ENCODE measurements around the gene RWDD4. TPM values are rescaled to one million over a fixed set of nuclear protein-coding genes. Genes with fewer than 3 reads are reported as not detected.

Gene RWDD4
- total and polyA plus RNA-seq, 4 donors: 10.9 to 19.9 (median 16.0) TPM

- no peaks in the 10 kb centered on the region for H3K27me3 ChIP-seq (ENCODE audit: control insufficient read depth in 3 of 3, insufficient read depth in 3 of 3, low read length in 2 of 3)
- no peak overlapping the region for H3K4me3 ChIP-seq
- TF ChIP-seq, protein P1, sequence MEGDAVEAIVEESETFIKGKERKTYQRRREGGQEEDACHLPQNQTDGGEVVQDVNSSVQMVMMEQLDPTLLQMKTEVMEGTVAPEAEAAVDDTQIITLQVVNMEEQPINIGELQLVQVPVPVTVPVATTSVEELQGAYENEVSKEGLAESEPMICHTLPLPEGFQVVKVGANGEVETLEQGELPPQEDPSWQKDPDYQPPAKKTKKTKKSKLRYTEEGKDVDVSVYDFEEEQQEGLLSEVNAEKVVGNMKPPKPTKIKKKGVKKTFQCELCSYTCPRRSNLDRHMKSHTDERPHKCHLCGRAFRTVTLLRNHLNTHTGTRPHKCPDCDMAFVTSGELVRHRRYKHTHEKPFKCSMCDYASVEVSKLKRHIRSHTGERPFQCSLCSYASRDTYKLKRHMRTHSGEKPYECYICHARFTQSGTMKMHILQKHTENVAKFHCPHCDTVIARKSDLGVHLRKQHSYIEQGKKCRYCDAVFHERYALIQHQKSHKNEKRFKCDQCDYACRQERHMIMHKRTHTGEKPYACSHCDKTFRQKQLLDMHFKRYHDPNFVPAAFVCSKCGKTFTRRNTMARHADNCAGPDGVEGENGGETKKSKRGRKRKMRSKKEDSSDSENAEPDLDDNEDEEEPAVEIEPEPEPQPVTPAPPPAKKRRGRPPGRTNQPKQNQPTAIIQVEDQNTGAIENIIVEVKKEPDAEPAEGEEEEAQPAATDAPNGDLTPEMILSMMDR (IDR thresholded peaks at IDR 0.05; ENCODE audit: control extremely low read depth, extremely low read depth): no peak
- no peak overlapping the region for H3K9ac ChIP-seq (ENCODE audit: insufficient read depth in 1 of 2, low read length in 2 of 2)
- no peaks in the 10 kb centered on the region for H3K9me3 ChIP-seq (ENCODE audit: control insufficient read depth in 4 of 4, insufficient read depth in 3 of 4, low read length in 3 of 4)
- no peak for ATAC-seq (ENCODE audit: insufficient read depth, low FRiP score)
- no peak for DNase-seq
- peaks cover 0 to 3% (median 0%) of the 10 kb centered on the region in 5 donors for H3K4me1 ChIP-seq (ENCODE audit: control insufficient read depth in 5 of 5, insufficient read depth in 5 of 5, low read length in 5 of 5)
- H3K27ac ChIP-seq (ENCODE audit: low read depth in 1 of 2, low read length in 1 of 2): no peak overlapping the region
- H3K36me3 ChIP-seq (ENCODE audit: control insufficient read depth in 4 of 4, insufficient read depth in 4 of 4, low read length in 4 of 4): no peaks in the 10 kb centered on the region
- 90 to 95% methylated on average over 6 of the region's 6 CpGs for WGBS, 2 donors
These were observed 34.4 kb downstream of the RWDD4 start for GRCh38 chr4:183624548-183624947.

- Histone ChIP-seq H3K4me1 (ENCODE audit: control insufficient read depth in 5 of 5, insufficient read depth in 5 of 5, low read length in 5 of 5) (peaks cover 0 to 17% (median 6%) of the 10 kb centered on the region in 5 donors), H3K27ac (ENCODE audit: low read depth in 1 of 2, low read length in 1 of 2) (no peak overlapping the region), H3K9ac (ENCODE audit: insufficient read depth in 1 of 2, low read length in 2 of 2) (no peak overlapping the region), H3K36me3 (ENCODE audit: control insufficient read depth in 4 of 4, insufficient read depth in 4 of 4, low read length in 4 of 4) (no peaks in the 10 kb centered on the region), H3K9me3 (ENCODE audit: control insufficient read depth in 4 of 4, insufficient read depth in 3 of 4, low read length in 3 of 4) (no peaks in the 10 kb centered on the region), H3K4me3 (no peak overlapping the region), H3K27me3 (ENCODE audit: control insufficient read depth in 3 of 3, insufficient read depth in 3 of 3, low read length in 2 of 3) (no peaks in the 10 kb centered on the region)
- WGBS, 2 donors: 27 to 58% methylated on average over 1 of the region's 1 CpG
- DNase-seq (no peak), ATAC-seq (ENCODE audit: insufficient read depth, low FRiP score) (no peak)
- TF ChIP-seq, protein P1 (IDR thresholded peaks at IDR 0.05; ENCODE audit: control extremely low read depth, extremely low read depth): no peak
These were observed 37.1 kb downstream of the RWDD4 start for GRCh38 chr4:183621875-183622274.

DNA sequence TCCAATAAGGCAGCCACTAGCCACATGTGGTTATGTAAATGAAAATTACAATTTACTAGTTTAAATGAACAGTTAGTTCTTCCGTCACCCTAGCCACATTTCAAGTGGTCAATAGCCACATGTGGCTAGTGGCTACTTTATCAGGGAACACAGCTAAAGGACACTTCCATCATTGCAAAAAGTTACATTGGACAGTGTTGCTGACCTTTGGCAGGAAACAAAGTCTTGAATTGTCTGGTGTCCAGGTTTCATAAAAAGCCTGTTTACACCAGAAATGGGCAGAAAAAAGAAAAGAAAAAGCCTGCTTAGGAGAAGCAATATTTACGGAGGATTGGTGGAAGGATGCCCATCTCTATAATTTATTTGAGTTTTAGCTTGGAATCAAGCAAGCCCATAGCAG, 38.6 kb downstream of the RWDD4 start:
- H3K27me3 ChIP-seq (ENCODE audit: control insufficient read depth in 3 of 3, insufficient read depth in 3 of 3, low read length in 2 of 3): no peaks in the 10 kb centered on the region

More for the DNA sequence above, 38.6 kb downstream of the RWDD4 start:
- H3K9me3 ChIP-seq (ENCODE audit: control insufficient read depth in 4 of 4, insufficient read depth in 3 of 4, low read length in 3 of 4): no peaks in the 10 kb centered on the region
- DNase-seq (peak in 1 of 3 donors; percentile 23), ATAC-seq (ENCODE audit: insufficient read depth, low FRiP score) (no peak)
- H3K4me1 ChIP-seq (ENCODE audit: control insufficient read depth in 5 of 5, insufficient read depth in 5 of 5, low read length in 5 of 5): peaks cover 0 to 17% (median 6%) of the 10 kb centered on the region in 5 donors
- H3K27ac ChIP-seq (ENCODE audit: low read depth in 1 of 2, low read length in 1 of 2): no peak overlapping the region
- 68 to 91% methylated on average over 2 of the region's 2 CpGs for WGBS, 2 donors
- TF ChIP-seq, protein P1 (IDR thresholded peaks at IDR 0.05; ENCODE audit: control extremely low read depth, extremely low read depth): no peak
- no peaks in the 10 kb centered on the region for H3K36me3 ChIP-seq (ENCODE audit: control insufficient read depth in 4 of 4, insufficient read depth in 4 of 4, low read length in 4 of 4)
- no peak overlapping the region for H3K4me3 ChIP-seq
- H3K9ac ChIP-seq (ENCODE audit: insufficient read depth in 1 of 2, low read length in 2 of 2): no peak overlapping the region

All from lung (tissue), 12 donors.